ENCODE results near the gene GPNMB. TPM values are rescaled to one million over a fixed set of nuclear protein-coding genes. Genes with fewer than 3 reads are reported as not detected.

The GPNMB gene
- total and polyA plus RNA-seq, 2 of the 4 experiments (the other 2 are of a cell fraction): under 0.01 to 0.14 TPM

GRCh38 chr7:23254051-23254681 is 7.6 kb downstream of the GPNMB start:
- no CpG with 5 or more reads among the region's 7 CpGs for WGBS, 2 experiments (ENCODE audit: extremely low coverage in 2 of 2, insufficient read length in 1 of 2)
- Histone ChIP-seq H3K27me3 (ENCODE audit: control insufficient read depth, insufficient read depth, low read length) (peaks cover 36% of the 10 kb centered on the region), H2BK15ac (ENCODE audit: low read depth, low read length) (no peak overlapping the region), H3K9ac (ENCODE audit: low read depth, low read length) (no peak overlapping the region), H3K4me1 (ENCODE audit: control insufficient read depth, insufficient read depth, low read length) (no peaks in the 10 kb centered on the region), H3K56ac (ENCODE audit: extremely low read depth, insufficient read depth, low read length) (no peak overlapping the region), H3K79me1 (ENCODE audit: low read depth in 1 of 2, low read length in 2 of 2) (no peaks in the 10 kb centered on the region), H3K36me3 (ENCODE audit: control insufficient read depth, insufficient read depth, low read length) (no peaks in the 10 kb centered on the region), H4K20me1 (ENCODE audit: insufficient read depth, low read length) (no peaks in the 10 kb centered on the region), H4K91ac (ENCODE audit: insufficient read depth, low read depth, low read length) (no peak overlapping the region), H4K5ac (ENCODE audit: low read depth, low read length) (no peak overlapping the region), H2BK120ac (ENCODE audit: low read depth, low read length) (no peak overlapping the region), H2AK5ac (ENCODE audit: low read depth, low read length) (no peak overlapping the region), H3K27ac (ENCODE audit: insufficient read depth, low read length) (no peak overlapping the region), H2BK5ac (ENCODE audit: low read depth, low read length, poor library complexity, severe bottlenecking) (no peak overlapping the region), H4K8ac (ENCODE audit: low read depth in 2 of 2, low read length in 2 of 2) (no peak overlapping the region), H3K23ac (ENCODE audit: low read depth, low read length) (no peak overlapping the region), H3K4ac (ENCODE audit: low read depth, low read length) (no peak overlapping the region), H3K9me3 (ENCODE audit: control insufficient read depth, insufficient read depth, low read length) (peaks cover 5% of the 10 kb centered on the region), H3K4me3 (ENCODE audit: insufficient read depth, low read depth, low read length) (no peak overlapping the region), H2AFZ (replicated peaks; ENCODE audit: low read length, poor library complexity) (no peak overlapping the region), H2BK20ac (ENCODE audit: low read depth, low read length) (no peak overlapping the region), H2AK9ac (replicated peaks; ENCODE audit: low read depth, low read length, poor library complexity) (no peak overlapping the region), H3K9me1 (ENCODE audit: insufficient read depth, low read length) (no peaks in the 10 kb centered on the region), H3K14ac (replicated peaks; ENCODE audit: low read depth, low read length) (no peak overlapping the region), H3K4me2 (ENCODE audit: low read depth, low read length) (no peak overlapping the region), H3K18ac (ENCODE audit: low read depth, low read length) (no peak overlapping the region)
- DNase-seq: no peak
- dilution Hi-C loops (cut with HindIII; ENCODE audit: low sequenced_read_pairs, unreplicated experiment): no loop called here
- in situ Hi-C loops (cut with MboI; ENCODE audit: low sequenced_read_pairs): no loop called here
- BruUV-seq (replicated peaks): no TSS peak
- intact Hi-C loops (cut with micrococcal nuclease): no loop called here
- ChIA-PET POLR2A (ENCODE audit: unreplicated experiment) (no interaction called here), CTCF (no interaction called here)
- TF ChIP-seq MAFK (IDR thresholded peaks at IDR 0.05; ENCODE audit: low read depth, low read length): no peak
- TF ChIP-seq NFE2L2 (IDR thresholded peaks at IDR 0.05; ENCODE audit: low read depth, low read length): no peak
- no peak for TF ChIP-seq ELK1 (IDR thresholded peaks at IDR 0.05; ENCODE audit: borderline replicate concordance, low read depth, low read length)
- TF ChIP-seq RCOR1 (IDR thresholded peaks at IDR 0.05; ENCODE audit: insufficient replicate concordance, low read length): no peak
- peak; percentile 72 for ATAC-seq (ENCODE audit: low read depth)
